ENCODE results near the gene ACTL10.

GRCh38 chr20:33629533-33629932 is 37.2 kb upstream of the ACTL10 start:
- no peak for TF ChIP-seq EZH2phosphoT487 (IDR thresholded peaks at IDR 0.05; ENCODE audit: borderline replicate concordance)
- TF ChIP-seq CTCF (conservative IDR thresholded peaks at IDR 0.05; ENCODE audit: low read length): no peak
